ENCODE results near the gene SGPL1. TPM values are rescaled to one million over a fixed set of nuclear protein-coding genes. Genes with fewer than 3 reads are reported as not detected.
"Not testable (repeated sequence)": the region's sequence is repeated elsewhere in the genome, so short reads cannot be mapped to it uniquely, and the experiment has no call there.

SGPL1 gene, protein sequence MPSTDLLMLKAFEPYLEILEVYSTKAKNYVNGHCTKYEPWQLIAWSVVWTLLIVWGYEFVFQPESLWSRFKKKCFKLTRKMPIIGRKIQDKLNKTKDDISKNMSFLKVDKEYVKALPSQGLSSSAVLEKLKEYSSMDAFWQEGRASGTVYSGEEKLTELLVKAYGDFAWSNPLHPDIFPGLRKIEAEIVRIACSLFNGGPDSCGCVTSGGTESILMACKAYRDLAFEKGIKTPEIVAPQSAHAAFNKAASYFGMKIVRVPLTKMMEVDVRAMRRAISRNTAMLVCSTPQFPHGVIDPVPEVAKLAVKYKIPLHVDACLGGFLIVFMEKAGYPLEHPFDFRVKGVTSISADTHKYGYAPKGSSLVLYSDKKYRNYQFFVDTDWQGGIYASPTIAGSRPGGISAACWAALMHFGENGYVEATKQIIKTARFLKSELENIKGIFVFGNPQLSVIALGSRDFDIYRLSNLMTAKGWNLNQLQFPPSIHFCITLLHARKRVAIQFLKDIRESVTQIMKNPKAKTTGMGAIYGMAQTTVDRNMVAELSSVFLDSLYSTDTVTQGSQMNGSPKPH
- 45.1 TPM for total RNA-seq

DNA sequence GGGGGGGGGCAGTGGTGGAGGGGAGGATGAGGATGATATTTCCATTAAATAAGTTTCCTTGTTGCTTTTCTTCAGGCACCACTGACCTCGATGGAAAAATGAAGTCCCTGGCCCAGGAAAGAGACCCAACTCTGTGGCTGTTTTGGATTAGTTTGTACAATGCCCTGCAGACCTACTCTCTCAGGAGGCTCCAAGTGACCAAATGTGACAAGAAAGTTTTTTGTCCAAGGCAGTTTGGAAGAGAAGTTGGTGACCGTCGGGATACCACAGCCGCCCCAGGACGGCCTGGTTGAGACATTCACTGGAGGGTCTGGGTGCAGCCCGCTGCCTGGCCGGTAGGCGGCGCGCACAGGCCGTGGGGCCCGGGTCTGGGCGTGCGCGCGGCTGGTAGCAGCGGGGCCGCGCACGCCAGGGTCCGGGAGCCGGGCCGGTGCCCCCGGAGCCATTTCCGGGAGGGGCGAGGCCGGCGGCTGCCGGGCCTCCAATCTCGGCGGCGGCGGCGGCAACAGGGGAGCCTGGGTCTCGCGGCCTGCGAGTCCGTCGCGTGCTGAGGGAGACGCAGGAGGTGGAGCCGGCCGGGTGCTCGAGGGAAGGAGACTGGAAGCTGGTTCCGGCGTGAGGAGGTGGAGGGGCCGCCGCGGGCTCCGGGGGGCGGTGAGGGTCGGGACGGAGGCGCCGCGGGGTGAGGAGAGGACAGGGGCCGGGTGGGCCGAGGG is at the start of gene SGPL1:
Gene SGPL1, plus strand, starts transcription at position 445 of the 716 bp plus-strand sequence. CDS start 906 bp downstream, outside the sequence.
- peak; percentile 91 for DNase-seq

DNA sequence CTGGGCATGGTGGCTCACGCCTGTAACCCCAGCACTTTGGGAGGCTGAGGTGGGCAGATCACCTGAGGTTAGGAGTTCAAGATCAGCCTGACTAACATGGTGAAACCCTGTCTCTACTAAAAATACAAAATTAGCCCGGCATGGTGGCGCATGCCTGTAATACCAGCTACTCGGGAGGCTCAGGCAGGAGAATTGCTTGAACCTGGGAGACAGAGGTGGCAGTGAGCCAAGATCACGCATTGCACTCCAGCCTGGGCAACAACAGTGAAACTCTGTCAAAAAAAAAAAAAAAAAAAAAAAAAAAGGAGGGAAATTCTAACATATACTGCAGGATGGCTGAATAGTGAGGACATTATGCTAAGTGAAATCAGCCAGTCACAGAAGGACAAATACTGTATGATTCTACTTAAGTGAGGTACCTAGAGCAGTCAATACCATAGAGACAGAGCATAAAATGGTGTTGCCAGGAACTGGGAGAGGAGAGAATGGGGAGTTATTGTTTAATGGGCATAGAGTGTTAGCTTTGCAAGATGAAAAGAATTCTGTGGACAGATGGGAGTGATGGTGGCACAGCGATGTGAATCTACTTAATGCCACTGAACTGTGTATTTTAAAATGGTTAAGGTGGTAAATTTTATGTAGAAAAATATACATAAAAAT is 47.6 kb upstream of the SGPL1 start:
- not testable (repeated sequence) for DNase-seq

DNA sequence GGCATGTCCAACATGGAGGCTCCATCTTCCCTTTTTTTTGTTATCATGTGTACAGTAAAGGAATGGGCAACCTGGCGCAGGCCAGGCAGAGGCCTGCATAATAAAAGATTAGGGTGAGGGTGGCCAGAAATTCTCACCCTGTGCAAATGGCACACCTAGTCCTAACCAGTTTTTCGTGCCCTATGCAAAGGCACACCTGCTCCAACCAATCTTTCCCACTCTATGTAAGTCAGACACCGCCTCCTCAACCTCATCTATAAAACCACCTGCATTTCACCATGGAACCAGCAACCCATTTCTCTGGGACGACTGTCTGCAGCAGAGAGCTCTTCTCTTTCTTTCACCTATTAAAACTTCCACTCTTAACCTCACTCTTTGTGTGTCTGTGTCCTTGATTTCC is 46.6 kb upstream of the SGPL1 start:
- DNase-seq = no peak

DNA sequence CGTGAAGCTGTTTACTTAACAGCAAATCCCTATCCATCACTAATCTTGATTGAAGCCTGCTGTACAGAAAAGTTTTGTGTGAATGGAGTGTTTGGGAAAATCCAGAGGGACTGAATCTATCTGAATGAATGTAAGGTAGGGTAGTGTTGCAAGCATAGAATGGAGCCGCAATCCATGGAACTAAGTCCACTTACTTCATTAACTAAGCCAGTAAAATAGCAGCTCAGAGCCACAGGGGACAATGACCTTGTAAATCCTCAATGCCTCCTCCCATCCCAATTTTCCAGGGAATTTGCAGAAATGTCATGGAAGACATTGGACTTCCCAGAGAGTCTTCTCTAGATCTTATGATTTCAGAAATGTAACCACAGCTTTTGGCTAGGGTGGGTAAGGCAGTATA is 45.7 kb upstream of the SGPL1 start:
- no peak for DNase-seq

DNA sequence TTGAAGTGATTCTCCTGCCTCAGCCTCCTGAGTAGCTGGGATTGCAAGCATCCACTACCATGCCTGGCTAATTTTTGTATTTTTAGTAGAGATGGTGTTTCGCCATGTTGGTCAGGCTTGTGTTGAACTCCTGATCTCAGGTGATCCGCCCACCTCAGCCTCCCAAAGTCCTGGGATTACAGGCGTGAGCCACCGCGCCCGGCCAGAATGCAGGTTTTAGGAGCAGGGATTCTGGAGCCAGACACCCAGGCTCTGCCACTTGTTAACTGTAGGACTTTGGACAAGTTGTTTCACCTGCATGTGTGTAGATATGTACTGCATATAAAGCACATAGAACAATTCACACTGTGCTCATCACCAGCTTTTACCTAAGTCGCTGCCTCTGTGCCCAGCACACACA is 45.2 kb upstream of the SGPL1 start:
- DNase-seq = not testable (repeated sequence)

DNA sequence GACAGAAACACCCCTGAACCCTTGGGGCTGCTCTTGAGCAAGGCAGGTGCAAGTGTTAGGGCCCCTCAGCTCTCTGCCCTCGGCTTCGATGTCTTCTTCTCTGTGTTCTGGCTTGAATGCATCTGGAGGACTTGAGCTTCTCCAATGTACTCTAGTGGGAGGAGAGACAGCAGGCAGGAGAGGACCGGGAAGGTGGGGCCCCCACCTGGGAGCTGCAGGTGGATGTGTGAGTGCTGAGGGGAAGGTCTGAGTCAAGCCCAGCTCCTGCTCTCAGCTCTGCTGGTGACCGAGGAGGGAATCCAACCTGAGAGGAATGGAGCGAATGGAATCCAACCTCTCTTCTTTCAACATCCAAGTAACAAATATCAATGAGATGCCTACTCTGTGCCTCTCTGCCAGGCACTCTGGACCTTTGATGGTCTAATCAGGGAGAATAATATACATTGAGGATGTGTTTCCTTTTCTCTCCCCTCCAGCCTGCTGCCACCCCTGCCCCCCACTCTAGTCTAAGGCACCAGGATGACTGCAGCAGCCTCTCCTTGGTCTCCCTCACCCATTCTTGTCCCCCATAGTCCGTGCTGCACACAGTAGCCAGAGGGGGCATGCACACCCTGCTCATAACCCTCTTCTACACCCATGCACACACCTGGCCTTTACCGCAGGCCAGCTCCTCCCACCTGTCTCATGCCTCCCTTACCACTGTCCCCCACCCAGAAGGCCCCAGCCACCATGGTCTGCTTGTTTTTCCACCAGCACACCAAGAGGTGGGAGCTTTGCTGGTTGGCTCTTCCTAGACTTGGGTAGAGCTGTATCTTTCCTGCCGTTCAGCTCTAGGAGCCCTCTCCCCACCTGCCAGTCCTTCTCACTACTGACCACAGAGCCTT is 44.2 kb upstream of the SGPL1 start:
- no peak for DNase-seq

DNA sequence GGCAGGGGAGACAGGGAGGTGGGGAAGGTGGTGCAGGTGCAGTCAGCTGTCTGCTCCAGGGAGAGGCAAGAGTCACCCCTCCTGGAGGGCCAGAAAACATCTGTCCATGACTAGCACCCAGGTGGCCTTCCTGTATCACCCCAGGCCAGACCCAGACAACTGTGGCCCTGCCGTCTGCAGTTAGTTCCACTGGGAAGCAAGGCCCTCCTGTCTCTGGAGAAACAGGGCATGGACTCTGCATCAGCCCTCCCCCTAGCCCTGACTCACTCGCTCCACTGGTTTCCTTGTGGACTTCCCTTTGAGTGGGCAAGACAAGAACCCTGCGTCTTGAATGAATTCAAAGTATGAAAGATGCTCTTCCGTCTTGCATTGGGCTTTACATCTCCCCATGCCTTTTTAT is 43.1 kb upstream of the SGPL1 start:
- DNase-seq = no peak

DNA sequence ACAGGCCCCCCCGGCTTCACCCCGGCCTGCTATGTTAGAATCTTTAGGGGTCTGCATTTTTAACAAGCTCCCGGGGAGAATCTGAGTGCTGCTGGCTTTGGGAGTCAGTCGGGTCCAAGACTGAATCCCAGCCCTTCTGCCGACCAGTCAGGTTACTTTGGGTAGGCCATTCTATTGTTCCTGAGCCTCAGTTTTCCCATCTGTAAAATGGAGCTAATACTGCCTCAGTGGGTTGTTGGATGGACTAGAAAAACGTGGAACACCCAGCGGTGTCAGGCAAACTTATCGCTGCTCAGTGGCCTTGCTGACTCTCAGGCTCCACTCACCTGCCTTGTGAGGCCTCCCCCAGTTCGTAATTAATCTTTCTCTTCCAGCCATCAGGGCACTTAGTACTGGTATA is 42.3 kb upstream of the SGPL1 start:
- no peak for DNase-seq

DNA sequence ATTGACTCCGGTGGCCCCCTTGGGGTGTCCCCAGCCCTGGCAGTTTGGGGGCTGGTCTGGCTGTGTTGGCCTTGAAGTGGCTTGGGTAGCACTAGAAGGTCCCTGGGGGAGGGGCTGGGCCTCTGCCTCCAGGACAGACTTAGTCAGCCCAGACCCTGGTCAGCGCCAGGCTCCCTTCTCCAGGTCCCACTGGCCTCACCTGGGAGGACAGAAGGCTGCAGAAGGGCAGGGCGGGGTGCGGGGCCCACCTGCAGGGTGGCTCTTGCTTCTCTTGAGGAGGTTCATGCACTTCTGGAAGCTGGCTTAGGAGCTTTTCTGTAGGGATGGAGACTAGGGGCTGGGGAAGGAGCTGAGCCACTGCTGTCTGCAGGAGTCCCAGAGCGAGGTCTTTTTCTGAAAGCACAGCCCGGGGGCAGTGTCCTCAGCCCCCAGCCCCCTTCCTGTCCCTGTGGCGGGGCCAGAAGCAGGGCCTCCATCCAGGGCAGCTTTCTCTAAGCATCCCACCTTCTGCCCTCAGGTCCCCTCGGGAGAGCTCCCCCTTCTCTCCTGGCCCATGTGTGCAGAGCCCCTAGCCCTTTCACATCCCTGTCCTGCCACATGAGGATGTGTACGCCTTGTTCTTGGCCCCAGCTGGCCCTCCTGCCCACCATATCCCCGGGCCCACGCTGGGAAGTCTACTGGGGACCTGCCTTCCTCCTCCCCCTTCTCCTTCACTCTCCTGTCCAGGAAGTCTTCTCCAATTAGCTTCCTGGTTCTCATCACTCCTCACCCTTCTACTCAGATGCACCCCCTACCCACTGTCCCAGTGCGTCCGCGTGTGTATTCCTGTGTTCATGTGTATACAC is 41.6 kb upstream of the SGPL1 start:
- no peak for DNase-seq

DNA sequence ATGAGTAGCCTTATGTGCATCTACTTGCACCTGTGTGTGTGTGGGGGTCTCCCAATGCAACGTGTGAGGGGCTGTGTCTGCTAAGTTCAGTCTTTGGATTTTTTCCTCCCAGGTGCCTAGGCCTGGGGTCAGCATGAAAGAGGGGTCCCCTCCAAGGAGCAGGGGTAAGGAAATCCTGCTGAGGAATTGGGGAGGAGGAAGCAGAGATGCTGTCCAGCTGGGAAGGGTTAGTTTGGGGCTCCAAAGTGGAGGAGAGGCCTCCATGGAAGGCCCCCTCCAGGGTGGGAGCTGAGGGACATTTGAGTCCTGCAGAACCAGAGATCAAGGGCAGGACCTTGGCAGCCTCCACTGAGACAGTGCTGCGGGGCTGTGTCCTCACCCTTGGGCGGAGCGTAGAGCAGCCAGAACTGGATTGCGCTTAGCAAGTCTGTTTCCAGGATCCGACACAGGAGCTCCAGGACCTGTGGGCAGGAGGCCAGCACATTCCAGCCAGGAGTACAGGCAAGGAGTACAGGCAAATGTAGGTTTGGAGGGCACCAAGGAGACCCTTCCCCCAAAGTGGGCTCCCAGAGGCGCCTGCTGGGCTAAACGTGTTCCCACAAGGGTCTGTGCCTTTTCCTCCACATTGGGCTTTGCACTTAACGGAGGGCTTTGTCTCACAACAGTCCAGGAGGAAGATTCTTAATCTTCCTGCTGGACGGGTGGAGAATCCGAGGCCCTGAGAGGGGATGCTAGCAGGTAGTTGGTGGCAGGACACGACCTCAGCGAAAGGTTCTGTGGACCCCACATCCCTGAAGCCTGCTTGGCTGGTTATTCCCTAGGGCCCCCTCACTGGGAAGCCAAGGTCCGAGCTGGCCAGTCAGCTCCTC is 40.7 kb upstream of the SGPL1 start:
- DNase-seq = peak; percentile 21

DNA sequence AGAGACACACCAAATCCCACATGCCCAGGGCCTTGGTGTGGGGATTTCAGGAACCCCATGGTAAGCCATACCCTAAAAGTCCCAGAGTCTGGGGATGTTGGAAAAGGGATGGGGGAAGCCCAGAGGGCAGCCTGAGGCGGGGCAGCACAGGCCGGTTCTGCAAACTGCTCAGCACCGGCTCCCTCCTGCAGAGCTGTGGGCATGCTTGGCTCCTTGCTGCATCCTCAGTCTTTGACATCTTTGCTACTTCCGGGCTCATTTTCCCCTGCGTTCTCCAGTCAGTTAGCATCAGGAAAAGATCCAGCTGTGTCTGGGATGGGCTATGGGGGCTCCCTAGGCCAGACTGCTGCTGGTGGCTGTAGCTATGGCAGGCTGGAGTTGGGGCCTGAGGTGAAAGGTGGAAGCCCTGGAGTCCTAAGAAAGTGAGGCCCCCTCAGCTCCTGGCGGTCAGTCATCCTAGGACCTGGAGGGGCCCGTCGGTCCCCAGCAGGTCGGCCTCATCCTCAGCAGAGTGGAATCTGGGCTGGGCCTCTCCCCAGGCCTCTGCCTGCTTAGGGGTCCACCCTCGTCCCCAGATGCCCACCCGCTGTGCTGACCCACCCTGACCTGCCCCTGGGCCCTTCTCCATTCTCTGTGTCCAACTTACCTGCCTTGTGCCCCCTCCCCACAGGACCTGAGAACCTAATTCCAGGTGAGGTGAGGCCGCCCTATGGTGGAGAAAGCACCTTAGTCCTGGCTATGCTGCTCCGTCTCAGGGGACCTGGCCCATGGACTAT is 39.9 kb upstream of the SGPL1 start:
- no peak for DNase-seq

DNA sequence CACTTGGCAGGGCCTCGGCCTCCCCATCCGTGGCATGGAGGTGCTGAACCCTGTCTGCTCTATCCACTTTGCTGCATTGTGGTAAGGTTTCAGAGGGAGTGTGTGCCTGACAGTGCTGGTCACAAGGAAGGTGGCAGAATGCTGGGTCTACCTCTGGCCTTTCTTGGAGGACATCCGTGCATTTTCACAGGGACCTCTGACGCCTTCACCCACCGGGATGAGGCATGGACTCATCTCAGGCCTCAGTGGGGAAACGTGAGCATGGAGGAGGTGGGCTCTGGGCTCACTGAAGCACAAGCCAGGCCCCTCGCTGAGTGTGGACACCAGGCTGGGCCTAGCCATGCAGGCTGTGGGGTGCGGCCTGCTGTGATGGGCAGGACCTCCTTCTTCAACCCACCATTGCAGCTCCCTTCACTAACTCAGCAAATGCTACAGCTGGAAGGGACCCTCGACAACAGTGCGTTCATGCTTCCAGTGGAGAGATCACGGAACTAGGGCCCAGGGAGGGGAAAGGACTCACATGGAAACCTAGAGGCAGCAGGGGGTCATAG is 39.2 kb upstream of the SGPL1 start:
- DNase-seq = no peak

DNA sequence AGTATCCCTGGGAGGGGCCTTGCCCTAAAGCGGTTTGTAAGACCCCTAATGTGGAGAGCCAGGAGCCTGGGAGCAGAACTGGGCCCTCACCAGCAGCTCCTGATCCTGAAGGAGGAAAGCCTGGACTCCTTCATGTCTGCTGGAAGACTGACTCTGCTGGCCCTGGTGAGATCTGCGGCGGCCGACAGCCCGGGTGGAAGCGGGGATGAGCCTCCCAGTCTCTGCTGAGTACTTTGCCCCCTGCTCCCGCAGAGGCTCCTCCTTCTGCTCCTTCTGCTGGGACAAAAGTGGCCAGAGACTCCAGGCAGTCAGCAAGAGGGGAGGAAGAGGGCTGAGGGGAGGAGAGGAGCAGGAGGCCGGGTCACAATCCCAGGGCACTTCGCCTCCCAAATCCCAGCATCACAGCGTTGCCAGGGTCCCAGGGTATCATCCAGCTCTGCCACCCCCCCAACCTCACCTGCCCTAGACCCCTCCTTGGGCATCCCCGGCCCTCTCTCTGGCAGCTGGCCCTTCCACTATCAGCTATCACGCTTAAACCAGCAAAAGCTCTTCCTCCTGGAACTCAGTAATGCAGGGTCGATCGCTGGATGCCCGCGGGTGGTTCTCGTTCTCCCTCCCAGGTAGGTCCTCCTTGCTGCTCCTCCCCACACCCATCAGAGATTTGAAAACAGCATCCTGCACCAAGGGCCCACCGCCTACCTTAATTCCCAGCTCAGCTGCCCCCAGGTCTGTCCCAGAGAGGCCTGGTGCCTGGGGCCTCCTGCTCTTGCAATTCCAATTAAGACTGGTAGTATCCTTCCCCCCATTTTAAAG is 38.5 kb upstream of the SGPL1 start:
- no peak for DNase-seq

DNA sequence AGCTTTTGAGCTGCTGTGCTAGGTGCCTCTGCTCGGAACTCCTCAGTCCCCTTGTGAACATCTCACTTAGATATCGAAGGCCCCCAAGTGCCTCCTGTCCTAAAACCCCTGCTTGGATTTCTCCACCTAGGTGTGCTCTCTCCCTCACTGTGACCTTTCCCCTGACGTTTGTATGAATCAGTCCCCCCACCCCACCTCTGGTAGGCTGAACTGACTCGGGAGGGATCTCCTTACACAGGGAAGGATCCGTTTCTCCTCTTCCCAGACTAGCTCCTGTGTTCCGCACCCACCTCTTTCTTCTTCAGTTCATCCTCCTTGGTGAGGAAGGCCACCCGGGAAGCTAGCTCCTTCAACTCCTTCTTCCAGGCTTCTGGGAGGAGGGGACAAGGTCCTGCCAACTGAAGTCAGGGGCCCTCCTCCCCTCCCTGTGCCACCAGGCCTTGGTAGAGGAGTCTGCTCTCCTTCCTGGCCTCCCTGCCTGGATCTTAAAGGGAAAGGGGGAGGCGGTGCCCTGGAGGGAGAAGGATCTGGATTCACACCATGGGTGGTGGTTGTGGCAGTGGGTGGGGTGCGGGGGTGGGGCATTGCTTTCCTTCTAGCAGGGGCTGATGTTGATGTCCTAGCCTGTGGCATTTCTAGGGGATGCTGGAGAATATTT is 37.4 kb upstream of the SGPL1 start:
- no peak for DNase-seq

DNA sequence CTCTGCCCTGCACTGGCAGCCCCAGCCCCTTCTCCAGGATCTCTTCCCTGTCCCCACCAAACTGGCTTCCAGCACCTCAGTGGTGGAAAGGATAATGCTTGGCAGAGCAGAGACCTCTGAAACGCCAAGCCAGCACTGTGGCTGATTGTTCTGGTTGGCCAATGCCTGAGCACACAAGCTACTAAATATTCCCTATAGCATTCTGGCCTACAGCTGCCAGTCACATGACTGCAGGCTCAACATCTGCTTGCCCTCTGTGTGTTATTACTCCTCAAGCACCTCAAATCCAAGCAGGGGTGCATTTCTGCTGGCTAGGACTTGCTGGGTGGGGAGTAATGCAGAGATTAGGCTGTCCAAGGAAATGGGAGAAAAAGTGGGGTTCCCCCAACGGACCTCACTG is 36.7 kb upstream of the SGPL1 start:
- DNase-seq = peak; percentile 64

DNA sequence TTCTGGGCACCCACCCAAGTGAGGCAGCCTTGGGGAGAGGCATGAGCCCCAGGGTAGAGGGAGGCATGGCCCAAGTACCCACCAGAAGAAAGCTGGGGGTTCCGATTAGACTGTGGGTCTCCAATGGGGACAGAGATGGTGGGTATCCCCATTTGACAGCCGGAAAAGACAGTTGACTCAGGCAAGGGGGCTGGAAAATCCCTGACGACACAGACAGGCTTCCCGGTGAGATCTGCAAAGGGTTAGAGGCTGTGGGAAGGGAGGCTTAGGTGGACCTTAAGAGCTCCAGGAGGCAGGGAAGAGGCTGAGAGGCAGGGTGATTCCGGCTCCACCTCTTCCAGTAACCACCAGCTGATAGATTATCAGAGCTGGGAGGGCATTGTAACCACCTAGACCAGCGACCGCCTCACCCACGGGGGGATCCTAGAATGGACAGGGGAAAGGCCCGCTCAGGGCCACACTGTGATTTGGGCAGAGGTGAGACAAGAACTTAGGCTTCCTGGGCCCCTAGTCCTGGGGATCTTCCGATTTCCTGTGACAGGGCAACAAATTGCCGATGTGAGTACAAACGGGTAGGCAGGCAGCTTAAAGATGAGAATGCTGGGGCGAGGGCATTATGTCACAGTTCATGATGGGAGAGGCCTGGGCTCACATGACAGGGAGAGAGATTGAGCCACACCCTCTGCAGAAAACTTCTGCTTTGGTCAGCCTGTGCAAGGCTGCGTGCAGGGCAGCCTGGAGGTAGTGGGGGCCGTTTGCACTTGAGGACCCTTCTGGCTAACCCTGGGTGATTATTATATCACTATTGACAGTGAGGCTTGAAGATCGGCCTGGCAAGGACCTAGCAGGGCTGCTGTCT is 36.0 kb upstream of the SGPL1 start:
- peak; percentile 19 for DNase-seq
